ENCODE data around the gene EXOC8.

GRCh38 chr1:231383159-231383860 is 45.7 kb upstream of the EXOC8 start:
- TF ChIP-seq CBX3 (IDR thresholded peaks at IDR 0.05; ENCODE audit: low read depth) (no peak), ATF3 (IDR thresholded peaks at IDR 0.05) (no peak), FOSL1 (IDR thresholded peaks at IDR 0.05; ENCODE audit: low read depth) (no peak), EGR1 (IDR thresholded peaks at IDR 0.05; ENCODE audit: low read depth) (no peak), CTCF (IDR thresholded peaks at IDR 0.05 in 2 of 3, conservative IDR thresholded peaks at IDR 0.05 in 1 of 3; ENCODE audit: borderline replicate concordance in 1 of 3, insufficient read depth in 1 of 3, low read depth in 2 of 3, low read length in 2 of 3) (no peak), POLR2A (IDR thresholded peaks at IDR 0.05; ENCODE audit: borderline replicate concordance, extremely low read depth, insufficient read depth, insufficient read length) (no peak), SP1 (IDR thresholded peaks at IDR 0.05; ENCODE audit: low read depth) (no peak), CEBPB (IDR thresholded peaks at IDR 0.05; ENCODE audit: low read depth) (no peak), YY1 (IDR thresholded peaks at IDR 0.05; ENCODE audit: extremely low read depth, insufficient replicate concordance, low read depth, low read length) (no peak), EZH2 (IDR thresholded peaks at IDR 0.05) (no peak), REST (IDR thresholded peaks at IDR 0.05; ENCODE audit: low read depth) (no peak)

Data from HCT116 (cell line).